HEK293T (cell line): Measurements from ENCODE around the gene RAB22A.
"Not testable (repeated sequence)": the region's sequence is repeated elsewhere in the genome, so short reads cannot be mapped to it uniquely, and the experiment has no call there.

Experiments used
- ARNT ChIP-seq: fragments of 450-650 bp; IDR thresholded peaks from 2 replicates; pipeline ENCODE4 v1.6.1; 2017; ENCODE audit warnings: mild to moderate bottlenecking
- CTBP1 ChIP-seq: fragments of 450-650 bp; IDR thresholded peaks from 2 replicates; pipeline ENCODE4 v1.6.1; 2016; ENCODE audit warnings: borderline replicate concordance
- ELF4 ChIP-seq: fragments of 450-650 bp; IDR thresholded peaks from 2 replicates; pipeline ENCODE4 v1.6.1; 2017; ENCODE audit warnings: antibody characterized with exemption
- FOXK2 ChIP-seq: fragments of 450-650 bp; IDR thresholded peaks from 2 replicates; pipeline ENCODE4 v1.6.1; 2016; ENCODE audit warnings: mild to moderate bottlenecking
- HDGF ChIP-seq: fragments of 450-650 bp; IDR thresholded peaks from 2 replicates; pipeline ENCODE4 v1.6.1; 2017; ENCODE audit warnings: antibody characterized with exemption, borderline replicate concordance
- SP1 ChIP-seq: fragments of 450-650 bp; IDR thresholded peaks from 2 replicates; pipeline ENCODE4 v1.6.1; 2017
- TF ChIP-seq, protein P1 (sequence below): fragments of 450-650 bp; IDR thresholded peaks from 2 replicates; pipeline ENCODE4 v1.6.1; 2016

DNA sequence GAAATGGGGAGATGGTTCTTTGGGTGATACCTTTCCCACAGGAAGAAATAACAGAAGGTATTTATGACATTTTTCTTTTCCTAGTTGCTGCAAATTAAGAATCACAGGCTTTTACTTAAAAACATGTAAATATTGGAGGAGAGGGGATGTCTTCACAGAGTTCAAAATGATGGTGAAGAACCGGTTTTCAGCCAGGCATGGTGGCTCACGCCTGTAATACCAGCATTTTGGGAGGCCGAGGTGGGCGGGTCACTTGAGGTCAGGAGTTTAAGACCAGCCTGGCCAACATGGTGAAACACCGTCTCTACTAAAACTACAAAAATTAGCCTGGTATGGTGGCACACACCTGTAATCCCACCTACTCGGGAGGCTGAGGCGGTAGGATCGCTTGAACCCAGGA, 63.8 kb downstream of the RAB22A start:
- not testable (repeated sequence) for TF ChIP-seq ELF4, ARNT, SP1, CTBP1, HDGF, FOXK2
- TF ChIP-seq, protein P1, sequence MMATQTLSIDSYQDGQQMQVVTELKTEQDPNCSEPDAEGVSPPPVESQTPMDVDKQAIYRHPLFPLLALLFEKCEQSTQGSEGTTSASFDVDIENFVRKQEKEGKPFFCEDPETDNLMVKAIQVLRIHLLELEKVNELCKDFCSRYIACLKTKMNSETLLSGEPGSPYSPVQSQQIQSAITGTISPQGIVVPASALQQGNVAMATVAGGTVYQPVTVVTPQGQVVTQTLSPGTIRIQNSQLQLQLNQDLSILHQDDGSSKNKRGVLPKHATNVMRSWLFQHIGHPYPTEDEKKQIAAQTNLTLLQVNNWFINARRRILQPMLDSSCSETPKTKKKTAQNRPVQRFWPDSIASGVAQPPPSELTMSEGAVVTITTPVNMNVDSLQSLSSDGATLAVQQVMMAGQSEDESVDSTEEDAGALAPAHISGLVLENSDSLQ: not testable (repeated sequence)
